Panc1 (cell line): Measurements from ENCODE around the gene TARBP1. TPM values are rescaled to one million over a fixed set of nuclear protein-coding genes. Genes with fewer than 3 reads are reported as not detected.

Experiments used
- ATAC-seq: fragments of 200-7000 bp; cut with Tn5 transposase; 2 replicates; pipeline ENCODE4 v1.9.1; 2020; ENCODE audit warnings: mild to moderate bottlenecking, moderate library complexity
- BruUV-seq: library from RNA; stranded (reverse); fragments of 400-500 nt; replicated peaks from 2 replicates; lab custom pipeline; 2021; lab: Mats Ljungman, UMichigan
- CTCF ChIA-PET: fragments of 300-600 bp; sonication (Branson Sonifier 250); formaldehyde crosslinking; loops from one replicate; lab custom pipeline; 2022; ENCODE audit warnings: antibody characterized with exemption; lab: Charles Lee
- POLR2A ChIA-PET: fragments of 300-600 bp; sonication (Branson Sonifier 250); formaldehyde crosslinking; loops from one replicate; lab custom pipeline; 2022; ENCODE audit warnings: antibody characterized with exemption; lab: Charles Lee
- DNase-seq: peaks from one replicate; pipeline ENCODE4 v3.0.0-alpha.2; 2010; ENCODE audit warnings: low read depth, low spot score
- H3K27ac ChIP-seq: 2 replicates; pipeline ENCODE4 v1.5.1; 2011; ENCODE audit warnings: mild to moderate bottlenecking, low read length, inconsistent platforms
- H3K27me3 ChIP-seq: fragments of 200-500 bp; sonication (Bioruptor generic); 2 replicates; pipeline ENCODE4 v1.6.0; 2014; ENCODE audit warnings: low read length, inconsistent platforms; ENCODE audit not compliant: control insufficient read depth, insufficient read depth
- H3K36me3 ChIP-seq: fragments of 200-500 bp; sonication (Bioruptor generic); 2 replicates; pipeline ENCODE4 v1.5.1; 2014; ENCODE audit warnings: inconsistent platforms, mild to moderate bottlenecking, low read length, moderate library complexity; ENCODE audit not compliant: control insufficient read depth, insufficient read depth
- H3K4me1 ChIP-seq: 2 replicates; pipeline ENCODE4 v1.5.1; 2011; ENCODE audit warnings: inconsistent platforms, mild to moderate bottlenecking, low read length, moderate library complexity; ENCODE audit not compliant: control insufficient read depth, insufficient read depth
- H3K4me3 ChIP-seq, 2 experiments: 2 replicates each; pipeline ENCODE4 v1.5.1; 2011 to 2012; ENCODE audit warnings: low read depth in 2 of 2, low read length in 2 of 2, mild to moderate bottlenecking in 2 of 2, inconsistent platforms in 1 of 2, moderate library complexity in 1 of 2
- H3K9me3 ChIP-seq: fragments of 200-500 bp; sonication (Bioruptor generic); 2 replicates; pipeline ENCODE4 v1.5.1; 2014; ENCODE audit warnings: low read depth, mild to moderate bottlenecking, inconsistent platforms, low read length, moderate library complexity; ENCODE audit not compliant: control insufficient read depth, insufficient read depth
- POLR2AphosphoS5 ChIP-seq: IDR thresholded peaks from 2 replicates; pipeline ENCODE4 v1.6.1; 2012; ENCODE audit warnings: mild to moderate bottlenecking, low read depth, low read length, moderate library complexity
- SIN3A ChIP-seq: IDR thresholded peaks from 2 replicates; pipeline ENCODE4 v1.6.1; 2012; ENCODE audit warnings: low read depth, mild to moderate bottlenecking, low read length, moderate library complexity, borderline replicate concordance; ENCODE audit not compliant: insufficient read depth
- TCF7L2 ChIP-seq: IDR thresholded peaks from 2 replicates; pipeline ENCODE4 v1.6.1; 2011; ENCODE audit warnings: mild to moderate bottlenecking, low read depth, low read length, inconsistent platforms
- in situ Hi-C: cut with HindIII; loops from 2 replicates; pipeline ENCODE4 v1.10.0; 2016; ENCODE audit warnings: low sequenced_read_pairs, low pct_unique_long_range_greater_than_20kb
- intact Hi-C: fragments of 100-400 bp; cut with micrococcal nuclease; formaldehyde crosslinking; loops from one replicate; pipeline ENCODE4 v1.10.0; 2022; ENCODE audit not compliant: unreplicated experiment
- total RNA-seq: library from RNA; stranded (reverse); gene quantifications from one replicate; pipeline ENCODE4 v1.2.1, GENCODE V29; 2021; ENCODE audit not compliant: unreplicated experiment
- TF ChIP-seq, protein P1 (sequence below), 2 experiments: IDR thresholded peaks; 2 replicates each; pipeline ENCODE4 v1.6.1; 2011 to 2012; ENCODE audit warnings: low read depth in 2 of 2, control low read depth in 1 of 2, low read length in 1 of 2, mild to moderate bottlenecking in 1 of 2, moderate library complexity in 1 of 2; ENCODE audit not compliant: insufficient read depth in 1 of 2
- TF ChIP-seq, protein P2 (sequence below): fragments of 450-650 bp; IDR thresholded peaks from 2 replicates; pipeline ENCODE4 v1.5.1; 2017; ENCODE audit warnings: mild to moderate bottlenecking

TARBP1 gene
- total RNA-seq, 1 experiment from 2014 or later = 45.0 TPM

DNA sequence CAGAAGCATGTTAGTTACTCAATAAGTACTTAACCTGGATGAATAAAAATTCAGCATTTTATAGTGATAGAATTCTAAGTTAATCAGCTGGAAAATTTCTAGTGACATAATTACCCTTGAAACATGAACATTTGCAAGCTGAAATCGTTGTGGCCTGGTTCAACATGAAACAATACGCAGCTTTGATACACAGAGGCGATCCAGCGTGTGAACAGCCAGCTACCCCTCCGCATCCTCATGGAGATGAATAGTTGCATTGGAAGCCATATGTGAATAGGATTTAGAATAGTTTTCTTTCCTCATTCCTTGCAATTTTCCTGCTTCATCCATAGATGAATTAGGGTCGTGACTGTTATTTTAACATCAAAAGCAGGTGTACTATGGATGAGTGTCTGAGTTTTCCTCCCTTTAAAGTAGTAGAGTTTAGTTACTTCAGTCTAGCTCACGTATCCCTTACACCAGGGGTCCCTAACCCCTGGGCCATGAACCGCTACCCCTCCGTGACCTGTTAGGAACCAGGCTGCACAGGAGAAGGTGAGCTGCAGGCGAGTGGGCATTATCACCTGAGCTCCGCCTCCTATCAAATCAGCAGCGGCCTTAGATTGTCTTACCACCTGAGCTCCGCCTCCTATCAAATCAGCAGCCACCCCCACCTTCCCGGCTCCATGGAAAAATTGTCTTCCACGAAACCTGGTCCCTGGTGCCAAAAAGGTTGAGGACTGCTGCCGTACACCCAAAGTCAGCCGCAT lies 6.2 kb upstream of the TARBP1 start:
- Histone ChIP-seq H3K36me3 (no peaks in the 10 kb centered on the region), H3K27me3 (no peaks in the 10 kb centered on the region), H3K9me3 (no peaks in the 10 kb centered on the region), H3K4me3 (no peak overlapping the region), H3K4me1 (peaks cover 15% of the 10 kb centered on the region), H3K27ac (no peak overlapping the region)
- POLR2A ChIA-PET = interaction anchor here (0.6 to 0.7 kb wide), 2 partner anchors 10 to 125 kb away, joined by 3 to 5 read pairs; partner anchors contain the start of gene IRF2BP2
- ATAC-seq (no peak), DNase-seq (no peak)
- CTCF ChIA-PET = no interaction called here
- intact Hi-C loops = no loop called here
- TF ChIP-seq, protein P1, sequence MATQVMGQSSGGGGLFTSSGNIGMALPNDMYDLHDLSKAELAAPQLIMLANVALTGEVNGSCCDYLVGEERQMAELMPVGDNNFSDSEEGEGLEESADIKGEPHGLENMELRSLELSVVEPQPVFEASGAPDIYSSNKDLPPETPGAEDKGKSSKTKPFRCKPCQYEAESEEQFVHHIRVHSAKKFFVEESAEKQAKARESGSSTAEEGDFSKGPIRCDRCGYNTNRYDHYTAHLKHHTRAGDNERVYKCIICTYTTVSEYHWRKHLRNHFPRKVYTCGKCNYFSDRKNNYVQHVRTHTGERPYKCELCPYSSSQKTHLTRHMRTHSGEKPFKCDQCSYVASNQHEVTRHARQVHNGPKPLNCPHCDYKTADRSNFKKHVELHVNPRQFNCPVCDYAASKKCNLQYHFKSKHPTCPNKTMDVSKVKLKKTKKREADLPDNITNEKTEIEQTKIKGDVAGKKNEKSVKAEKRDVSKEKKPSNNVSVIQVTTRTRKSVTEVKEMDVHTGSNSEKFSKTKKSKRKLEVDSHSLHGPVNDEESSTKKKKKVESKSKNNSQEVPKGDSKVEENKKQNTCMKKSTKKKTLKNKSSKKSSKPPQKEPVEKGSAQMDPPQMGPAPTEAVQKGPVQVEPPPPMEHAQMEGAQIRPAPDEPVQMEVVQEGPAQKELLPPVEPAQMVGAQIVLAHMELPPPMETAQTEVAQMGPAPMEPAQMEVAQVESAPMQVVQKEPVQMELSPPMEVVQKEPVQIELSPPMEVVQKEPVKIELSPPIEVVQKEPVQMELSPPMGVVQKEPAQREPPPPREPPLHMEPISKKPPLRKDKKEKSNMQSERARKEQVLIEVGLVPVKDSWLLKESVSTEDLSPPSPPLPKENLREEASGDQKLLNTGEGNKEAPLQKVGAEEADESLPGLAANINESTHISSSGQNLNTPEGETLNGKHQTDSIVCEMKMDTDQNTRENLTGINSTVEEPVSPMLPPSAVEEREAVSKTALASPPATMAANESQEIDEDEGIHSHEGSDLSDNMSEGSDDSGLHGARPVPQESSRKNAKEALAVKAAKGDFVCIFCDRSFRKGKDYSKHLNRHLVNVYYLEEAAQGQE (IDR thresholded peaks at IDR 0.05; ENCODE audit: insufficient read depth in 1 of 2, low read depth in 2 of 2, low read length in 1 of 2) = no peak
- TF ChIP-seq TCF7L2 (no peak), SIN3A (no peak), POLR2AphosphoS5 (no peak)
- TF ChIP-seq, protein P2, sequence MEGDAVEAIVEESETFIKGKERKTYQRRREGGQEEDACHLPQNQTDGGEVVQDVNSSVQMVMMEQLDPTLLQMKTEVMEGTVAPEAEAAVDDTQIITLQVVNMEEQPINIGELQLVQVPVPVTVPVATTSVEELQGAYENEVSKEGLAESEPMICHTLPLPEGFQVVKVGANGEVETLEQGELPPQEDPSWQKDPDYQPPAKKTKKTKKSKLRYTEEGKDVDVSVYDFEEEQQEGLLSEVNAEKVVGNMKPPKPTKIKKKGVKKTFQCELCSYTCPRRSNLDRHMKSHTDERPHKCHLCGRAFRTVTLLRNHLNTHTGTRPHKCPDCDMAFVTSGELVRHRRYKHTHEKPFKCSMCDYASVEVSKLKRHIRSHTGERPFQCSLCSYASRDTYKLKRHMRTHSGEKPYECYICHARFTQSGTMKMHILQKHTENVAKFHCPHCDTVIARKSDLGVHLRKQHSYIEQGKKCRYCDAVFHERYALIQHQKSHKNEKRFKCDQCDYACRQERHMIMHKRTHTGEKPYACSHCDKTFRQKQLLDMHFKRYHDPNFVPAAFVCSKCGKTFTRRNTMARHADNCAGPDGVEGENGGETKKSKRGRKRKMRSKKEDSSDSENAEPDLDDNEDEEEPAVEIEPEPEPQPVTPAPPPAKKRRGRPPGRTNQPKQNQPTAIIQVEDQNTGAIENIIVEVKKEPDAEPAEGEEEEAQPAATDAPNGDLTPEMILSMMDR = no peak
- BruUV-seq = no TSS peak
- in situ Hi-C loops = no loop called here

DNA sequence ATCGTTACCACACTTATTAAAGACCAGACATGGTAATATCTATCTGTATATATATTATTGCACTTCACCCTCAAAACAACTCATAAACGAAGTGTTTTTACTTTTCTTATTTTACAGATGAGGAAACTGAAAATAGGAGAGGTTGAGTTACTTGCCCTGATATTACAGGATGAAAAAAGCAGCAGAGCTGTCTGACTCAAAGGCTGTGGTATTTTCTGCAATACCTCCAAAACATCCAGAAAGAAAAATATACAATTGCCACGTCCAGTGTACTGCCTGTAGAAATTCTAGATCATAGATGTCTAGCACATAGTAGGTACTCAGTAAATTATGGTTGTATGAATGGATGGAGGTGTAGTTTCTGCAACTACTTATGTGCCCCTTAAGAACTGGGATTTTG lies 5.2 kb upstream of the TARBP1 start:
- ATAC-seq = no peak
- Histone ChIP-seq H3K36me3 (no peaks in the 10 kb centered on the region), H3K27me3 (no peaks in the 10 kb centered on the region), H3K4me3 (no peak overlapping the region), H3K27ac (no peak overlapping the region), H3K9me3 (no peaks in the 10 kb centered on the region), H3K4me1 (peaks cover 12% of the 10 kb centered on the region)
- no peak for DNase-seq
- CTCF ChIA-PET = interaction anchor here (0.6 kb wide), 1 partner anchor 135 kb away, joined by 5 read pairs; no protein-coding TSS in a partner anchor
- POLR2A ChIA-PET = interaction anchor here (0.6 kb wide), 1 partner anchor 60 kb away, joined by 5 read pairs; no protein-coding TSS in a partner anchor
- BruUV-seq = no TSS peak
- intact Hi-C loops = no loop called here
- in situ Hi-C loops = no loop called here
- TF ChIP-seq, protein P1 (IDR thresholded peaks at IDR 0.05; ENCODE audit: insufficient read depth in 1 of 2, low read depth in 2 of 2, low read length in 1 of 2) = no peak
- TF ChIP-seq, protein P2 = no peak
- no peak for TF ChIP-seq SIN3A
- TF ChIP-seq POLR2AphosphoS5 = no peak
- no peak for TF ChIP-seq TCF7L2
